ENCODE data around the gene ZKSCAN7.
"Not testable (repeated sequence)": the region's sequence is repeated elsewhere in the genome, so short reads cannot be mapped to it uniquely, and the experiment has no call there.

The ZKSCAN7 gene

GRCh38 chr3:44577354-44577952, 22.5 kb downstream of the ZKSCAN7 start:
- DNase-seq (ENCODE audit: low read depth), result not testable (repeated sequence)

- DNase-seq (ENCODE audit: low read depth), result not testable (repeated sequence)
Observed at GRCh38 chr3:44578316-44578715, 23.3 kb downstream of the ZKSCAN7 start.

- DNase-seq (ENCODE audit: low read depth), result not testable (repeated sequence)
Observed at GRCh38 chr3:44578924-44579515, 24.0 kb downstream of the ZKSCAN7 start.

GRCh38 chr3:44579749-44580148, 24.8 kb downstream of the ZKSCAN7 start:
- DNase-seq (ENCODE audit: low read depth), result not testable (repeated sequence)

GRCh38 chr3:44580971-44581370, 26.0 kb downstream of the ZKSCAN7 start:
- DNase-seq (ENCODE audit: low read depth), result not testable (repeated sequence)

GRCh38 chr3:44584646-44585501, 29.9 kb downstream of the ZKSCAN7 start, which contains the start of gene ZNF660:
Gene ZNF660 (plus strand): TSS chr3:44584964. CDS start chr3:44594194, 9,230 bp downstream.
- no peak for DNase-seq (ENCODE audit: low read depth)

- DNase-seq (ENCODE audit: low read depth), result no peak
Observed at GRCh38 chr3:44596621-44597020, 41.6 kb downstream of the ZKSCAN7 start.

GRCh38 chr3:44601749-44602148, 46.8 kb downstream of the ZKSCAN7 start:
- no peak for DNase-seq (ENCODE audit: low read depth)

GRCh38 chr3:44612678-44613077, 57.7 kb downstream of the ZKSCAN7 start:
- no peak for DNase-seq (ENCODE audit: low read depth)

Data from activated T-cell treated with anti-CD3 and anti-CD28 coated beads for 48 hours (primary cell).